OCI-LY7 (cell line): ENCODE results near the gene CTSE.

Experiments used
- CTCF ChIP-seq: fragments of 200-600 bp; sonication (generic); conservative IDR thresholded peaks from 2 replicates; pipeline ENCODE4 v1.5.1; 2014; ENCODE audit warnings: mild to moderate bottlenecking, antibody characterized with exemption, low read length, moderate library complexity, mixed read lengths
- EZH2phosphoT487 ChIP-seq: fragments of 200-600 bp; sonication (generic); IDR thresholded peaks from 2 replicates; pipeline ENCODE4 v1.6.1; 2018; ENCODE audit warnings: low read depth, borderline replicate concordance, mild to moderate bottlenecking, mixed run types, antibody characterized with exemption, low read length, moderate library complexity, mixed read lengths

GRCh38 chr1:206005234-206005633 lies 18.5 kb downstream of the CTSE start:
- no peak for TF ChIP-seq CTCF
- TF ChIP-seq EZH2phosphoT487: no peak
